ENCODE measurements around the gene P2RX5. TPM values are rescaled to one million over a fixed set of nuclear protein-coding genes. Genes with fewer than 3 reads are reported as not detected.

P2RX5 gene, protein sequence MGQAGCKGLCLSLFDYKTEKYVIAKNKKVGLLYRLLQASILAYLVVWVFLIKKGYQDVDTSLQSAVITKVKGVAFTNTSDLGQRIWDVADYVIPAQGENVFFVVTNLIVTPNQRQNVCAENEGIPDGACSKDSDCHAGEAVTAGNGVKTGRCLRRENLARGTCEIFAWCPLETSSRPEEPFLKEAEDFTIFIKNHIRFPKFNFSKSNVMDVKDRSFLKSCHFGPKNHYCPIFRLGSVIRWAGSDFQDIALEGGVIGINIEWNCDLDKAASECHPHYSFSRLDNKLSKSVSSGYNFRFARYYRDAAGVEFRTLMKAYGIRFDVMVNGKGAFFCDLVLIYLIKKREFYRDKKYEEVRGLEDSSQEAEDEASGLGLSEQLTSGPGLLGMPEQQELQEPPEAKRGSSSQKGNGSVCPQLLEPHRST
- total RNA-seq = 0.38 and 0.53 TPM in 2 replicates

DNA sequence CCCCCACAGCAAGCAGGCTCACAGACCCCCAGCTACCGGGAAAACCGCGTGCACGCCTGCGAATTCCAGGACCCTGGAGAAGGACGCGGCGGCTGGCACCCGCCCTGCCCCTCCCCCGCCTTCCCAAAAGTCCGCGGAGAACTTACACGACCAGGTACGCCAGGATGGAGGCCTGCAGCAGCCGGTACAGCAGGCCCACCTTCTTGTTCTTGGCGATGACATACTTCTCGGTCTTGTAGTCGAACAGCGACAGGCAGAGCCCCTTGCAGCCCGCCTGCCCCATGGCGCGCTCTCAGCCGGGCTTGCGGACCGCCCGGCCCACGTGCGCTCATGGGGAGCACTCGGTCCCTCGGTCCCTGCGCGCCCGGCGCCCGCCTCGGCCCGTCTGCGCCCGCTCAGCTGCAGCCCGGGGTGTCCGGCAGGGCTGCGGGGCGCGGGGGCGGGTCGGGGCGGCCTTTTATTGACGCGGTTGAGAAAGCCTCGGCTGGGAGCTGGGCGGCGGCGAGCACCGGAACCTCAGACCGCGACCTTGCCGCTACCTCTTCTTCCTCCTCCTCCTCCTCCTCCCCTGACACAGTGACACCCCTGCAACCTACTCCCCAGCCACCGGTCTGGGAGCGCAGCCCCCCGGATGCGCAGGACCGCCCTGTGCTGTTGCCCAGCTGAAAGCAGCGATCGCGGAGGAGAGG lies at the start of gene P2RX5:
P2RX5 (minus strand) TSS at position 433 of the 689 bp plus-strand sequence; CDS start at position 283, 150 bp downstream.
- FAIRE-seq (no peak), DNase-seq (ENCODE audit: low read depth) (no peak)
- TF ChIP-seq, protein P1, sequence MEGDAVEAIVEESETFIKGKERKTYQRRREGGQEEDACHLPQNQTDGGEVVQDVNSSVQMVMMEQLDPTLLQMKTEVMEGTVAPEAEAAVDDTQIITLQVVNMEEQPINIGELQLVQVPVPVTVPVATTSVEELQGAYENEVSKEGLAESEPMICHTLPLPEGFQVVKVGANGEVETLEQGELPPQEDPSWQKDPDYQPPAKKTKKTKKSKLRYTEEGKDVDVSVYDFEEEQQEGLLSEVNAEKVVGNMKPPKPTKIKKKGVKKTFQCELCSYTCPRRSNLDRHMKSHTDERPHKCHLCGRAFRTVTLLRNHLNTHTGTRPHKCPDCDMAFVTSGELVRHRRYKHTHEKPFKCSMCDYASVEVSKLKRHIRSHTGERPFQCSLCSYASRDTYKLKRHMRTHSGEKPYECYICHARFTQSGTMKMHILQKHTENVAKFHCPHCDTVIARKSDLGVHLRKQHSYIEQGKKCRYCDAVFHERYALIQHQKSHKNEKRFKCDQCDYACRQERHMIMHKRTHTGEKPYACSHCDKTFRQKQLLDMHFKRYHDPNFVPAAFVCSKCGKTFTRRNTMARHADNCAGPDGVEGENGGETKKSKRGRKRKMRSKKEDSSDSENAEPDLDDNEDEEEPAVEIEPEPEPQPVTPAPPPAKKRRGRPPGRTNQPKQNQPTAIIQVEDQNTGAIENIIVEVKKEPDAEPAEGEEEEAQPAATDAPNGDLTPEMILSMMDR (IDR thresholded peaks at IDR 0.05; ENCODE audit: insufficient read depth, low read length, severe bottlenecking) = no peak
- Histone ChIP-seq H3K36me3 (ENCODE audit: control insufficient read depth, insufficient read depth, low read length) (no peaks in the 10 kb centered on the region), H3K4me3 (ENCODE audit: low read depth, low read length) (peak within 1 kb of the TSS; percentile 40), H3K27me3 (ENCODE audit: control insufficient read depth, insufficient read depth, low read length) (no peaks in the 10 kb centered on the region)

DNA sequence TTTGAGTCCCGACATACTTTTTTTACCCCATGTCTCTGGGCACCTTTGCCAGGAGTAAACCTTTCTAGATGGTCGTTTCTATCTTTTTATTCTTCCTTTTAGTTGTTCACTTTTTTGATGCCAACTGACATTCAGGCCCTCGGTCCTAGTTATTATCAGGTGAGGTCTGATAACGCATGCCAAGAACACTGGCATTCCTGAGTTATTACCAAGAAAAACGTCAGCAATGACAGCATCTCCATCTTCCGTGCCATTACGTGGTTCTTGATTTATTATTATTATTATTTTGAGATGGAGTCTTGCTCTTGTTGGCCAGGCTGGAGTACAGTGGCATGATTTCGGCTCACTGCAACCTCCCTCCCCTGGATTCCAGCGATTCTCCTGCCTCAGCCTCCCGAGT lies 49.1 kb upstream of the P2RX5 start:
- FAIRE-seq (no peak), DNase-seq (ENCODE audit: low read depth) (no peak)
- H3K4me3 ChIP-seq (ENCODE audit: low read depth, low read length) = no peak overlapping the region
- TF ChIP-seq, protein P1 (IDR thresholded peaks at IDR 0.05; ENCODE audit: insufficient read depth, low read length, severe bottlenecking) = no peak
- H3K27me3 ChIP-seq (ENCODE audit: control insufficient read depth, insufficient read depth, low read length) = no peaks in the 10 kb centered on the region
- H3K36me3 ChIP-seq (ENCODE audit: control insufficient read depth, insufficient read depth, low read length) = no peaks in the 10 kb centered on the region

DNA sequence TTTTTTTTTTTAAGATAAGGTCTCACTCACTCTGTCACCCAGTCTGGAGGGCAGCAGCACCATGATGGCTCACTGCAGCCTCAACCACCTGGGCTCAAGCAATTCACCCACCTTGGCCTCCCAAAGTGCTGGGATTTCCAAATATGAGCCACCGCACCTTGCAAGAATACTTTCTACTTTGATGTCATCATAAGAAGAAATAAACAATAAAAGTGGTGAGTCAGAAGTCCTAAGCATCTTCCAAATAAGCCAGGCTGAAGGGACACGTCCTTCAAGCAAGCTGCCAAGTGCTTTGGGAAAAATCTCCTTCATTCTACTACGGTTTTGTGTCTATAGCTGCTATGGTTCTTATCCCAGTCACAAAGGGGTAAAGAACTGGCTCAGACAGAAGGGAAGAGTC lies 48.1 kb upstream of the P2RX5 start:
- H3K4me3 ChIP-seq (ENCODE audit: low read depth, low read length) = no peak overlapping the region
- DNase-seq (ENCODE audit: low read depth) (peak; percentile 34), FAIRE-seq (no peak)
- H3K27me3 ChIP-seq (ENCODE audit: control insufficient read depth, insufficient read depth, low read length) = no peaks in the 10 kb centered on the region
- no peaks in the 10 kb centered on the region for H3K36me3 ChIP-seq (ENCODE audit: control insufficient read depth, insufficient read depth, low read length)
- TF ChIP-seq, protein P1 (IDR thresholded peaks at IDR 0.05; ENCODE audit: insufficient read depth, low read length, severe bottlenecking) = no peak

DNA sequence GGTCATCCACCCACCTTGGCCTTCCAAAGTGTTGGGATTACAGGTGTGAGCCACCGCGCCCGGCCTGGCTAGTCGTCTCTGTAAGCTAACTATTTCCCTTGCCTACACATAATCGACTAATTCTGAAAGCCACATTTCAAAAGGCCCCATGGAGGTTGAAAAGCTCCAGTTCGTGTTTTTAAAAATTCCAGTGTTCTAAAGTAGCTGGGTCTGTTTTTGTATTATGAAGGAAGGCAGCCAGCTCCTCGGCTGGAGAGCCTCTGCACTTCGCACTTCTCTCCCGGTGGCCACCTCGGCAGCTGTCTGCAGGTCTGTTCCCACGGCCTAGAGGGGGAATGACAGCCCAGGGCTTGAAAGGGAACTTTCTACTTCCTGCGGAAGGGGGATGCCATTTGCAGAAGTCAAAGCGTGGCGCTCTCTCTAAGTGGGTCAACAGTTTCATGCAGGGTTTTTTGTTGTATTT lies 44.7 kb upstream of the P2RX5 start:
- TF ChIP-seq, protein P1 (IDR thresholded peaks at IDR 0.05; ENCODE audit: insufficient read depth, low read length, severe bottlenecking) = no peak
- Histone ChIP-seq H3K36me3 (ENCODE audit: control insufficient read depth, insufficient read depth, low read length) (no peaks in the 10 kb centered on the region), H3K27me3 (ENCODE audit: control insufficient read depth, insufficient read depth, low read length) (no peaks in the 10 kb centered on the region), H3K4me3 (ENCODE audit: low read depth, low read length) (no peak overlapping the region)
- DNase-seq (ENCODE audit: low read depth) (no peak), FAIRE-seq (no peak)

DNA sequence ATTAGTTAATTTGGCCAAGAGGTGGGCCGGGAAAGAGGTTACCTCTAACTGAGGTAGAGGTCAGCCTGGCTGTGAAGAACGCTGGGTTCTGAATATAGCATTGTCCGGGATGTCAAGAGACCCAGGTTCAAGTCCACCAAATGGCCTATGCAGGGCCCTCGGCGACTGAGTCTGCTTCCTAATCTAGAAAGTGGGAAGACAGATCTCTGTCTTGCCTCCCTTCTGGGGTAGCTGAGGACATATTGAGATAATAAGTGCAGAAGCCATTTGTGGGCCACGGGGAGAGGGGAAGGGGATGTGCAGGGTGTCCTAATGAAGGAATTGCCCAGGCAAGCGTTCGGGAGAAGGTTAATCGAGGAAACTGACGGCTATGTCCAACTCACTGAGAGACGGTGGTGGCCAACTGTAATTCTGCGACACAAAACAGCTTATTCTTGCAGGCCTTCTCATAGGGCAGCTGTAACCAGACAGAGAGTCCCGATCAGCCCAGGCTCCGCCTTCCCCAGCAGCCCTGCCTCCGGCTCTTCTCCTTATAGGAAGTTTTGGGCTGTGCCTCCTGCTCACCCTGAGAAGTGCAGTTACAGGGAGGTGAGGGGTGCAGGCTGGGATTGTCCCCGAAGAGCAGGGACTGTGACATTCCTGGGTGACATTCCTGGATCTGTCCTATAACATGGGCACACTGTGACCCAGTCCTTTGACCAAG lies 43.6 kb upstream of the P2RX5 start:
- Histone ChIP-seq H3K36me3 (ENCODE audit: control insufficient read depth, insufficient read depth, low read length) (no peaks in the 10 kb centered on the region), H3K4me3 (ENCODE audit: low read depth, low read length) (no peak overlapping the region), H3K27me3 (ENCODE audit: control insufficient read depth, insufficient read depth, low read length) (no peaks in the 10 kb centered on the region)
- TF ChIP-seq, protein P1 (IDR thresholded peaks at IDR 0.05; ENCODE audit: insufficient read depth, low read length, severe bottlenecking) = no peak
- FAIRE-seq (no peak), DNase-seq (ENCODE audit: low read depth) (no peak)

All from bronchial epithelial cell (primary cell).